HAP-1 (cell line): ENCODE results near the gene LMO4.

Experiments used
- DNase-seq, 2 experiments: peaks; one replicate each; pipeline ENCODE4 v3.0.0-alpha.2; 2016 to 2020; ENCODE audit warnings: low spot score in 2 of 2
- H3K27me3 ChIP-seq: fragments of 250-450 bp; sonication (Bioruptor Pico); 2 replicates; pipeline ENCODE4 v1.5.1; 2020; ENCODE audit warnings: low read depth, mild to moderate bottlenecking, moderate library complexity
- H3K36me3 ChIP-seq: fragments of 250-450 bp; sonication (Bioruptor Pico); replicated peaks from 2 replicates; pipeline ENCODE4 v1.5.1; 2020; ENCODE audit warnings: mild to moderate bottlenecking
- H3K4me1 ChIP-seq: fragments of 250-450 bp; sonication (Bioruptor Pico); 2 replicates; pipeline ENCODE4 v1.5.1; 2020; ENCODE audit warnings: mild to moderate bottlenecking
- H3K4me3 ChIP-seq: fragments of 250-450 bp; sonication (Bioruptor Pico); 2 replicates; pipeline ENCODE4 v1.5.1; 2020; ENCODE audit warnings: mild to moderate bottlenecking, moderate library complexity
- H3K9me3 ChIP-seq: fragments of 250-450 bp; sonication (Bioruptor Pico); 2 replicates; pipeline ENCODE4 v1.5.1; 2020; ENCODE audit warnings: mild to moderate bottlenecking, moderate library complexity
- in situ Hi-C: fragments of 300-500 bp; cut with MboI; formaldehyde crosslinking; loops from 3 replicates; pipeline ENCODE4 v1.14.3; 2020; ENCODE audit warnings: low sequenced_read_pairs, inconsistent platforms, mixed read lengths

Gene LMO4

GRCh38 chr1:87331365-87332241, 2.9 kb downstream of the LMO4 start:
- Histone ChIP-seq H3K4me3 (peak overlapping the region; percentile 40), H3K36me3 (no peaks in the 10 kb centered on the region), H3K9me3 (no peaks in the 10 kb centered on the region), H3K4me1 (peaks cover 22% of the 10 kb centered on the region), H3K27me3 (peaks cover 2% of the 10 kb centered on the region; the same call in 1 of the 2 replicates)
- in situ Hi-C loops = no loop called here
- peak; percentile 38 to 85 for DNase-seq

- Histone ChIP-seq H3K4me1 (peaks cover 20% of the 10 kb centered on the region), H3K9me3 (no peaks in the 10 kb centered on the region), H3K4me3 (no peak overlapping the region), H3K27me3 (peaks cover 2% of the 10 kb centered on the region; the same call in 1 of the 2 replicates), H3K36me3 (peaks cover 3% of the 10 kb centered on the region; the same call in 1 of the 2 replicates)
- no peak for DNase-seq
- in situ Hi-C loops = no loop called here
These were observed 5.1 kb downstream of the LMO4 start for GRCh38 chr1:87333692-87334347.

- DNase-seq = peak in 1 of 2 experiments; percentile 17
- Histone ChIP-seq H3K27me3 (peaks cover 2% of the 10 kb centered on the region; the same call in 1 of the 2 replicates), H3K36me3 (peaks cover 3% of the 10 kb centered on the region; the same call in 1 of the 2 replicates), H3K4me3 (peak overlapping the region; percentile 36), H3K9me3 (no peaks in the 10 kb centered on the region), H3K4me1 (peaks cover 22% of the 10 kb centered on the region)
- in situ Hi-C loops = no loop called here
These were observed 5.9 kb downstream of the LMO4 start for GRCh38 chr1:87334351-87335174.

- Histone ChIP-seq H3K4me3 (peak overlapping the region; percentile 36), H3K9me3 (no peaks in the 10 kb centered on the region), H3K4me1 (peaks cover 18% of the 10 kb centered on the region), H3K27me3 (peaks cover 2% of the 10 kb centered on the region; the same call in 1 of the 2 replicates), H3K36me3 (peaks cover 3% of the 10 kb centered on the region; the same call in 1 of the 2 replicates)
- in situ Hi-C loops = no loop called here
- DNase-seq = peak; percentile 26 to 70
These were observed 6.7 kb downstream of the LMO4 start for GRCh38 chr1:87335175-87335884.

- Histone ChIP-seq H3K9me3 (no peaks in the 10 kb centered on the region), H3K36me3 (peaks cover 15% of the 10 kb centered on the region), H3K4me3 (no peak overlapping the region), H3K4me1 (peaks cover 16% of the 10 kb centered on the region), H3K27me3 (peaks cover 2% of the 10 kb centered on the region; the same call in 1 of the 2 replicates)
- DNase-seq = no peak
- in situ Hi-C loops = no loop called here
These were observed 8.0 kb downstream of the LMO4 start for GRCh38 chr1:87336623-87337067.

- in situ Hi-C loops = no loop called here
- DNase-seq = no peak
- H3K9me3 ChIP-seq = no peaks in the 10 kb centered on the region
- peaks cover under 1% of the 10 kb centered on the region; the same call in 1 of the 2 replicates for H3K27me3 ChIP-seq
- H3K36me3 ChIP-seq = peaks cover 15% of the 10 kb centered on the region
- H3K4me3 ChIP-seq = no peak overlapping the region
- H3K4me1 ChIP-seq = peaks cover 13% of the 10 kb centered on the region
These were observed 8.9 kb downstream of the LMO4 start for GRCh38 chr1:87337606-87338005.

- in situ Hi-C loops = no loop called here
- DNase-seq = no peak
- H3K36me3 ChIP-seq = peaks cover 15% of the 10 kb centered on the region
- peaks cover 7% of the 10 kb centered on the region for H3K4me1 ChIP-seq
- no peaks in the 10 kb centered on the region for H3K27me3 ChIP-seq
- H3K9me3 ChIP-seq = no peaks in the 10 kb centered on the region
- no peak overlapping the region for H3K4me3 ChIP-seq
These were observed 9.9 kb downstream of the LMO4 start for GRCh38 chr1:87338566-87338965.

- H3K36me3 ChIP-seq = peaks cover 16% of the 10 kb centered on the region
- no peaks in the 10 kb centered on the region for H3K9me3 ChIP-seq
- H3K4me3 ChIP-seq = no peak overlapping the region
- peaks cover 9% of the 10 kb centered on the region for H3K4me1 ChIP-seq
- H3K27me3 ChIP-seq = no peaks in the 10 kb centered on the region
- in situ Hi-C loops = no loop called here
- no peak for DNase-seq
These were observed 15.6 kb downstream of the LMO4 start for GRCh38 chr1:87344231-87344630.

- no peak for DNase-seq
- Histone ChIP-seq H3K4me1 (peaks cover 9% of the 10 kb centered on the region), H3K36me3 (peaks cover 6% of the 10 kb centered on the region; the same call in 1 of the 2 replicates), H3K9me3 (no peaks in the 10 kb centered on the region), H3K4me3 (no peak overlapping the region), H3K27me3 (no peaks in the 10 kb centered on the region)
- in situ Hi-C loops = no loop called here
These were observed 17.6 kb downstream of the LMO4 start for GRCh38 chr1:87346130-87346814.

GRCh38 chr1:87348341-87349019, 19.8 kb downstream of the LMO4 start:
- H3K4me1 ChIP-seq = peaks cover 9% of the 10 kb centered on the region
- H3K36me3 ChIP-seq = 0 out of 2 replicates have a peak, but pooled peaks cover 4% of the 10 kb centered on the region
- no peaks in the 10 kb centered on the region for H3K27me3 ChIP-seq
- H3K4me3 ChIP-seq = no peak overlapping the region
- in situ Hi-C loops = no loop called here
- DNase-seq = no peak
- no peaks in the 10 kb centered on the region for H3K9me3 ChIP-seq

- Histone ChIP-seq H3K4me3 (no peak overlapping the region), H3K4me1 (peaks cover 9% of the 10 kb centered on the region), H3K36me3 (0 out of 2 replicates have a peak, but pooled peaks cover 4% of the 10 kb centered on the region), H3K27me3 (no peaks in the 10 kb centered on the region), H3K9me3 (no peaks in the 10 kb centered on the region)
- no peak for DNase-seq
- in situ Hi-C loops = no loop called here
These were observed 20.4 kb downstream of the LMO4 start for GRCh38 chr1:87349036-87349435.

GRCh38 chr1:87355894-87356293, 27.2 kb downstream of the LMO4 start:
- DNase-seq = no peak
- Histone ChIP-seq H3K4me1 (no peaks in the 10 kb centered on the region), H3K27me3 (no peaks in the 10 kb centered on the region), H3K4me3 (no peak overlapping the region), H3K36me3 (no peaks in the 10 kb centered on the region), H3K9me3 (no peaks in the 10 kb centered on the region)
- in situ Hi-C loops = no loop called here
